Suprapubic skin (tissue), 3 donors: ENCODE measurements around the gene MSN.

Source experiments
- EP300 ChIP-seq: sonication (generic); formaldehyde crosslinking; IDR thresholded peaks from one replicate; pipeline ENCODE4 v1.6.1; 2017; ENCODE audit warnings: antibody characterized with exemption
- POLR2A ChIP-seq, 2 donors: fragments of 450-650 bp; IDR thresholded peaks; one replicate each; pipeline ENCODE4 v1.6.1; 2017; ENCODE audit warnings: antibody characterized with exemption in 2 of 2, mild to moderate bottlenecking in 2 of 2, moderate library complexity in 2 of 2
- TF ChIP-seq, protein P1 (sequence below), 2 donors: fragments of 200-600 bp in 1 of 2; fragments of 450-650 bp in 1 of 2; sonication (generic) in 1 of 2; IDR thresholded peaks; one replicate each; pipeline ENCODE4 v1.5.1; 2016 to 2019; ENCODE audit warnings: antibody characterized with exemption in 2 of 2, mild to moderate bottlenecking in 1 of 2, moderate library complexity in 1 of 2

DNA sequence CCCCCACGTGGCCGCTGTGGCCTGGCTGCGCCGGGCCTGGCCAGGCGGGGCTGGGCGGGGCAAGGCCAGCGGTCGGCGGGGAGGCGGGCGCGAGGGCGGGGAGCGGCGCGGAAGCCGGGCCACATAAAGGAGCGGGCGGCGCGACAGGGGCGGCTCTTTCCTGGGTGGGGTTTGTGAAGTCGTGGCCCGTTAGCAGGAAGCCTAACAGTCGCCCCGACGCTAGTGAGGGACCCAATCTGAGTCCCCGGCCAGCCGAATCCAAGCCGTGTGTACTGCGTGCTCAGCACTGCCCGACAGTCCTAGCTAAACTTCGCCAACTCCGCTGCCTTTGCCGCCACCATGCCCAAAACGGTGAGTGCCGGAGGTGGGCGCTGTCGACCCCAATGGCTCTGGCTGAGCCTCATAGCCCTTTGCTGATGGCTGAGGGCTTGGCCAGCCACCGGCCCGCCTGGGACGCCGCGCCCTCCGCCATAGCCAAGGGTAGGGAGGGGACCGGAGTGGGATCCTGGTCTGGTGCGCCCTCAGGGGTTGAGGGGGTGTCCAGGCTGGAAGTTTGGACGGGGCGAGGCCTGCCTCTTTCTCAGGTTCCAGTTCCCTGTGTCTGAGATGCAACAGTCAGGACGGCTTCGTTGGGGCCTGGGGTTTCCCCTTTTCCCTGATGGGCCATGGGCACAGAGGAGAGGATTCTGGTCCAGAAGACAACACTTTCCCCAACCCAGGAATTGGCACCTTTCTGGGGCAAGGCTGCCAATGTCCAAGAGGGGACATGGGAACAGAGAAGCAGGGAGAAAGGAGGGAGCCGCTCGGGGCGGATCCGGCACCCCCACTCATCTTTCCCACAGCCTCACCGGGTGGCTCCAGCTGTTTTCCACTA is at the start of gene MSN:
- TF ChIP-seq, protein P1, sequence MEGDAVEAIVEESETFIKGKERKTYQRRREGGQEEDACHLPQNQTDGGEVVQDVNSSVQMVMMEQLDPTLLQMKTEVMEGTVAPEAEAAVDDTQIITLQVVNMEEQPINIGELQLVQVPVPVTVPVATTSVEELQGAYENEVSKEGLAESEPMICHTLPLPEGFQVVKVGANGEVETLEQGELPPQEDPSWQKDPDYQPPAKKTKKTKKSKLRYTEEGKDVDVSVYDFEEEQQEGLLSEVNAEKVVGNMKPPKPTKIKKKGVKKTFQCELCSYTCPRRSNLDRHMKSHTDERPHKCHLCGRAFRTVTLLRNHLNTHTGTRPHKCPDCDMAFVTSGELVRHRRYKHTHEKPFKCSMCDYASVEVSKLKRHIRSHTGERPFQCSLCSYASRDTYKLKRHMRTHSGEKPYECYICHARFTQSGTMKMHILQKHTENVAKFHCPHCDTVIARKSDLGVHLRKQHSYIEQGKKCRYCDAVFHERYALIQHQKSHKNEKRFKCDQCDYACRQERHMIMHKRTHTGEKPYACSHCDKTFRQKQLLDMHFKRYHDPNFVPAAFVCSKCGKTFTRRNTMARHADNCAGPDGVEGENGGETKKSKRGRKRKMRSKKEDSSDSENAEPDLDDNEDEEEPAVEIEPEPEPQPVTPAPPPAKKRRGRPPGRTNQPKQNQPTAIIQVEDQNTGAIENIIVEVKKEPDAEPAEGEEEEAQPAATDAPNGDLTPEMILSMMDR (IDR thresholded peaks at IDR 0.05), result no peak
- peak in 1 of 2 donors; percentile 68 for TF ChIP-seq POLR2A (IDR thresholded peaks at IDR 0.05)
- no peak for TF ChIP-seq EP300
